ENCODE data around the gene LDLRAD3.
"Not testable (repeated sequence)": the region's sequence is repeated elsewhere in the genome, so short reads cannot be mapped to it uniquely, and the experiment has no call there.

LDLRAD3 gene

DNA sequence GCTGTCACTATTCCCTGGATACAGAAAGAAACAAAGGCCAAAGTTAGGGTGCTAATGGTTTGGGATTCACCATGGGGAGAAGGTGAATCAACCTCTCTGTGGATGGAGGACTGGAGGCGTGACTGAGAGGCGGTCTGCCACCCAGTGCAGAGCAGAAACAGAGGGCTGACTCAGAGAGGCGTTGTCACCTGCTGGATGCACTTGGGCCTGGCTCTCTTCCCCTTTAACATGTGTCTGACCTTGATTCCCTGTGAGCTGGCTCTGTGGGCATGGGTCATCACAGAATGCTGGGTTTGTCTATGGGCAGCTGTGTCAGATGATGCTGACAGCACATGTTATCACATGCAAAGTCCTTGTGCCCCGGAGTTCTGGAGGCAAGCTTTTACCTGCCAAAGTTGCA, 75.9 kb downstream of the LDLRAD3 start:
- DNase-seq (ENCODE audit: low read depth in 3 of 3) = no peak

DNA sequence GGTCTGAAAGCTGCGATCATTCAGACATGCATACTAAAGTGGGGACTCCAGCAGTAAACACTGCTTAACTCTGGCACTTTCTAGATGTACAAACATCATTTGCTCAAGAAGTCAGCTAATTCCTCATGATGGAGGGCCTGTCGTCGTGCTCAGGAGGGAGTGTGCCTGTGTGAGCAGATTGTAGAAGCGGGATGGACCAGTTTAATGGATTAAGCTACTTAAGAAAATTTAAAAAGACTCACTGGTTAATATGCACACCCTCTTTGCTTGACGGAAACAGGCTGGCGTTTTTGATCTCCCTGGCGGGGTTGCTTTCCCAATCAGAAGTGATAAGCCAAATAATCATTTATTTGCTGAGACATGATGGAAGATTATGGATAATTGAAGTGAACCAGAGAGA, 79.0 kb downstream of the LDLRAD3 start:
- no peak for DNase-seq (ENCODE audit: low read depth in 3 of 3)

DNA sequence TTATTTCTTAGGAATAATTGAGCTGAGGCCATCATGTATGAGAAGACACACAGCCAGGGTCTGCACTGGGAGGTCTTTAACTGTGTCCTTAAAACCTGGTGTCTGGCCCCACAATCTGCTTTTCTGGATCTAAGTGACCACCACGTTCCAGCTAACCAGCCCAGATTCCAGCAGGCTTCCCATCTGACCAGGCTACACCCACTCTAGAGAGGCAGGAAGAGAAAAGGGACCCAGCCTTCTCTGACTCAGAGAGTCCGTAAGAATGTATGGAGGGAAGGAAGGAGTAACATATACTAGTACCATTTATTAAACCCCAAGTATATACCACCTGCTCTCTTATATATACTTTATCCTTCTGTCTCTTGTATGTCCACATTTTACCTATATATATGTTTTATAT, 80.1 kb downstream of the LDLRAD3 start:
- DNase-seq (ENCODE audit: low read depth in 3 of 3) = no peak

DNA sequence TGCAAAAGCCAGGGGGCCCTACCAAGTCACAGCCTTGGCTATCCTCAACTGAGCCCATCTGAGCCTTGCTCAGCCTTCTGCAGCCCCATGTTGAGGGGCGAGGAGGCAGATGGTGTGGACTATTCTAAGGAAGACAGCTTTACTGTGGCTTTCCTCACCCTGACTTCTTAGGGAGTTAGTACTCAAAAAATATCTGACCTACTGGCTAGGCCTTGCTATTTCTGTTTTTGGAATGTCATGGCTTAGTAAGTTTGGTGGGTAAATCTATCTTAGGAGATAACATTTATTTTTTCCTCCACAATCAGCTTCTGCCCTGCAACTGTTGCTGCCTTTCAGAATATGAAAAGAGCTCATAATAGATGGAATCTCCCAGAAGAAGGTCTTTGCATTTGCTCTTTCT, 80.9 kb downstream of the LDLRAD3 start:
- no peak for DNase-seq (ENCODE audit: low read depth in 3 of 3)

DNA sequence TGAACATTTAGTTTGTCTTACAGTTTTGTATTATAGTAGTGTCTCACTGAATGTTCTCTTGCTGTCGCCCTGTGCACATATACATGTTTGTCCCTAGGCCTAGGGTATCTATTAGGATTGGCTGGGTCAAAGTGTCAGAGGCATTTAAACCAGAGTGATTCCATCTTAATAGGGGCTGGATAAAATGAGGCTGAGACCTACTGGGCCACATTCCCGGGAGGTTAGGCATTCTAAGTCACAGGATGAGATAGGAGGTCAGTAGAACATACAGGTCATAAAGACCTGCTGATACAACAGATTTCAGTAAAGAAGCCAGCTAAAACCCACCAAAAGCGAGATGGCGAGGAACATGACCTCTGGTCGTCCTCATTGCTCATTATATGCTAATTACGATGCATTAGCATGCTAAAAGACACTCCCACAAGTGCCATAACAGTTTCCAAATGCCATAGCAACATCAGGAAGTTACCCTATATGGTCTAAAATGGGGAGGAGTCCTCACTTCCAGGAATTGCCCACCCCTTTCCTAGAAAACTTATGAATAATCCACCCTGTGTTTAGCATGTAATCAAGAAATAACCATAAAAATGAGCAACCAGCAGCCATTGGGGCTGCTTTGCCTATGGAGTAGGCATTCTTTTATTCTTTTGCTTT, 82.6 kb downstream of the LDLRAD3 start:
- no peak for DNase-seq (ENCODE audit: low read depth in 3 of 3)

- DNase-seq (ENCODE audit: low read depth in 3 of 3) = no peak
Observed at GRCh38 chr11:36027731-36028130, 83.9 kb downstream of the LDLRAD3 start.

GRCh38 chr11:36029616-36030015, 85.8 kb downstream of the LDLRAD3 start:
- DNase-seq (ENCODE audit: low read depth in 3 of 3) = no peak

DNA sequence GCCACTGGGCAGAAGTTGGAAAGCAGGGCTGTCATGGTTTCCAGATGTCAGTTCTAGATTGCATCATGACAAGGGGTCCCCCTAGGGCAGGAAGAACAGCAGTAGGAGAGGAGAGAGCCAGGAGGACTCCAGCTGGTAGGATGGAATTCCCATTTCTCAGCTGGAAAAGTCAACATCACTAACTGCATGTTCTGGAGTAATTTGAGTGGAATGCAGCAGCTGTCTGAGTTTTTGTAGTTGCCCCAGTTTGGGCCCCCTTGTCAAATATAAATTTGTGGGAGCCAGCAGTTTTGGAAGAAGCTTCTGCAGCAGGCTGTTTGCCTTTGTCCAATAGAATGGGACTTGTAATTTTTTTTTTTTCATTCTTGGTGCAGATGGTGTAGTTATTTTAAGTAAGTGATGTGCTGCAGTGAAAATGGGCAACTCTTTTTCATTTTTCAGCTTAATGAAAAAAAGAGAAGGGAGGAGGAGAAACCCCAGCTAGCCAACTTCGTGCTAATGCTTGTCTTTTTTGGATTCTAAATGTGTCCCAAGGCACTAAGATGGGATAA, 86.9 kb downstream of the LDLRAD3 start:
- no peak for DNase-seq (ENCODE audit: low read depth in 3 of 3)

- no peak for DNase-seq (ENCODE audit: low read depth in 3 of 3)
Observed at GRCh38 chr11:36033082-36033751, 89.4 kb downstream of the LDLRAD3 start.

DNA sequence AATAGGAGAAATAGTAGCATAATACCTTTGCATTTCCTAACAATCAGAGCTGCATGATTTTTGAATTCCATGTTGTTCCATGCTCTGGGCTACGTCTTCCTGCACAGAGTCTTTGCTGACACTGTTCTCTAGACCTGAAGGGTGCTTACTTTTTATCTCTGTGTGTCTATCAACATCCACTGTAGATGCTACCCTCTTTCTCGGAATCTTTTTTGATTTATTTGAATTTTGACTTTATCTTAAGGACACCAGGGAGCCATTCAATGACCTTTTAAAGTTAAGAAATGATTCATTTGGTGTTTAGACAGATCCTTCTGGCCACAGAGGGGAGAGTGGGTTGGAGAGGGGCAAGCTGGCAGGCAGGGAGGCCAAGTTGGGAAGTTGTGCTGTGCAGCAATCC, 90.1 kb downstream of the LDLRAD3 start:
- no peak for DNase-seq (ENCODE audit: low read depth in 3 of 3)

DNA sequence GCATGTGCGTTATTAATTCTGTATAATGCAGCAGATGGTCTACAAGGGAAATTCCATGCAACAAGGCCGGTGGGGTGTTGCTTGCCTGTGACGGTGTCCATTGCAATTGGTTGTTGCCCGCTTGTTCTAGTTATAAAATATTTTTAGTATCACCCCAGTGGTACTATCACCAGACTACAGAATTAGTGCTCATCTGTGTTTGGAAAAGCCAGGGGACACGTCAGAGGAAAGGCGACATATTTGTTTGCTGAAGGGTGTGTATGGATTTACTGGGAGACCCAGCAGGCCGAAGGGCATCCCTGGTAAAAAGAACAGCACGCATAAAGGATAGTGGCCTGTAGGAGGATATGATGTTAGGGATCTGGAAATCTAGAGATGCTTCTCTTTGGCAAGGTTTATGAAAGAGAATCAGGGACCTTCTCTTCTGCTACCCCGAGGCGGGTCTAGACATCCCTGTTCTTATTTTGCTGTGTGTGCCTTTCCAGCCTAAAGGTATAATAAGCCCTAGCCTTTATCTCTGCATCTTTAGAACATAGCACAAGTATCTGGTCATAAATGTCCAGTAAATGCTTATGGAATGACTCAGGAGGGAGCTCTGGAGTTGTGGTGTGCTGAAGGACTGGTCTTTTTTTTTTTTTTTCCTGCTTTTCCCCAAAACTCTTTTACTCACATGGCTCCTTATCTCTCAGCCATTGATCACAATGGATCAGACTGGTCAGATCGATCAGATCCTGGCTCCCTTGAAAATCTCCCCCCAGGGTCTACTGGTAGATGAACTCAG, 90.9 kb downstream of the LDLRAD3 start:
- no peak for DNase-seq (ENCODE audit: low read depth in 3 of 3)

- DNase-seq (ENCODE audit: low read depth in 3 of 3) = no peak
Observed at GRCh38 chr11:36035454-36035853, 91.6 kb downstream of the LDLRAD3 start.

DNA sequence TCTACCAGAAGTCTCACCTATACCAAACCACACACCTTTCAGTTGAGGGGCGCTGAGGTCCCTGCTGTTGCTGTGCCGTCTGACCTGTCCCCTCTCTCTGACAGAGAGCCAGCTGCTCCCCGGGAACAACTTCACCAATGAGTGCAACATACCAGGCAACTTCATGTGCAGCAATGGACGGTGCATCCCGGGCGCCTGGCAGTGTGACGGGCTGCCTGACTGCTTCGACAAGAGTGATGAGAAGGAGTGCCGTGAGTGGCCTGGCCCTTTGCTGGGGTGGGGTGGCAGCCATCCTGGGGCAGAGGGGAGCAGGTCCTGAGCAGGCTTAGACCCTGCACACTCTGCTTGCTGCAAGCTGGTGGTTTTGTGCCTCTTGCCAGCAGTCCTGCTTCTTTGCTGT, 92.1 kb downstream of the LDLRAD3 start:
- DNase-seq (ENCODE audit: low read depth in 3 of 3) = no peak

GRCh38 chr11:36037031-36037430, 93.2 kb downstream of the LDLRAD3 start:
- DNase-seq (ENCODE audit: low read depth in 3 of 3) = no peak

- no peak for DNase-seq (ENCODE audit: low read depth in 3 of 3)
Observed at GRCh38 chr11:36038541-36038940, 94.7 kb downstream of the LDLRAD3 start.

GRCh38 chr11:36039471-36039870, 95.6 kb downstream of the LDLRAD3 start:
- DNase-seq (ENCODE audit: low read depth in 3 of 3) = no peak

DNA sequence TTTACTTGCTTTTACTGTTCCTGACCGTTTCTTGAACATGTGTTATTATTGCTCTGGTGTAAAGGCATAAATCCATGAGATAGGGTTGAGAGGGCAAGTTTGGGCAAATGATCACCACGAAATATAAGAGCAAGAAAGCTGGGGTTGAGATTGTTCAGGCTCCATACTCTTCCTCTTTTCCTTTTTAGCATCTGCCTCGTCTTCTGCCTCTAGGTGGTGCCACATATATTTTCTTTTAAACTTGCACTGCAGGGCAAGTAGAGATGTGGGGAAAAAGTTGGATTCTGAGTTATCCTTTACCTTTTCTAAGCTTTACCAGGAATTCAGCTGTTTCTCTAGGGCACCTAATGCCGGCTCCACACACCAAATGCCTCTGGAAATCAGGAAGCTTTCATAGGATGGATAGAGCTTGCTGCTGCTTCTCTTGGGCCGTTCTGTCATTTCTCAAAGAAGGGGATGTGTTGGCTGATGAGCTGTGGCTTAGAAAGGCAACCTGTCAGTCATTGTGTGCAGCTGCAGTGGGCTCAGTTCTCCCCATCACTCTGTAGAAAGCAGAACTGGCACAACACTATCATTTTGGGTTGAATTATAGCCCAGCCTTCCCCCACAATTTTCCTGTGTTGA, 98.2 kb downstream of the LDLRAD3 start:
- DNase-seq (ENCODE audit: low read depth in 3 of 3) = no peak

DNA sequence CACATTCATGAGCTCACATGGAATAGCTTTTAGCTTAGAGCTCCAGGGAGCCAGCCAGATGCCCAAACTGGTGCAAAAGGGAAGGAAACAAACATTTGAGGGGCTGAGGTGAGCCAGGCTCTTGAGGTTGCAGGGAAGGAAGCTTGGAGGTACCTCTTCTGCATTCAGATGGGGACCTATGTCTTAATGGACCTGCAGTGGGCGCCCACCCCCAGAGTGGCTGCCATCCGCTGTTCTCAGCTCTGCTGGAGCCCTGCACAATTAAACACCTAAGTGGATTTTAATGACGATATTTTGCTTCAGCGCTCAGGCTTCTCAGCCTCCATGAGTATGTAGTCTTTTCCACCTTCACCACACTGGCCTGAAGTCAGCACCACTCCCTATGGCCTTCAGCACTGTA, 100.8 kb downstream of the LDLRAD3 start:
- no peak for DNase-seq (ENCODE audit: low read depth in 3 of 3)

- DNase-seq (ENCODE audit: low read depth in 3 of 3) = not testable (repeated sequence)
Observed at GRCh38 chr11:36045945-36046344, 102.1 kb downstream of the LDLRAD3 start.

DNA sequence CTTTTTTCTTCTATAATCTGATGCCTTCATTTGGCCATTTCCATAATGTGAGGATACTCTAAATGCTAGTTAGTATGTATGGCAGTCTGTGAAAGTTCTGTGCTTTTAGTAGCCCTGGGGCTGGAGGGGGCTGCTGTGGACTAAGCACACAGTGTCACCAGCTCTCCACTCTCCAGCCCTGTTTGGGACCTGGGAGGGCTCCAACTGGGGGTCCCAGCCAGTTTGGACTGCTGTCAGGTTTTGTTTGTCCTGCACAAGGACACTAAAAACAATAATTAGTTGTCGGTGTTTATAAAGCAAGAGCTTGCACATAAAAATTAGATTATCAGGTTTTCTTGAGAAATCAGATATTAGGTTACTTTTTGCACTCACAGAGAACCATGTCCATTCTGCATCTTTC, 103.1 kb downstream of the LDLRAD3 start:
- DNase-seq (ENCODE audit: low read depth in 3 of 3) = no peak

GRCh38 chr11:36047344-36047743, 103.5 kb downstream of the LDLRAD3 start:
- no peak for DNase-seq (ENCODE audit: low read depth in 3 of 3)

Data from stimulated activated CD4-positive, alpha-beta T cell treated with anti-CD3 and anti-CD28 coated beads, TNF-alpha, amount 100 ng/mL, for 48 hours (primary cell).